Stimulated activated CD8-positive, alpha-beta memory T cell treated with anti-CD3 and anti-CD28 coated beads, Interleukin-12 subunit alpha, Interleukin-12 subunit beta, amount 100 ng/mL, for 24 hours (primary cell): ENCODE results near the gene JAGN1.
"Not testable (repeated sequence)": the region's sequence is repeated elsewhere in the genome, so short reads cannot be mapped to it uniquely, and the experiment has no call there.

Experiments
- DNase-seq: peaks from one replicate; pipeline ENCODE4 v3.0.0-alpha.2; 2020; ENCODE audit errors: extremely low read depth

JAGN1 gene

DNA sequence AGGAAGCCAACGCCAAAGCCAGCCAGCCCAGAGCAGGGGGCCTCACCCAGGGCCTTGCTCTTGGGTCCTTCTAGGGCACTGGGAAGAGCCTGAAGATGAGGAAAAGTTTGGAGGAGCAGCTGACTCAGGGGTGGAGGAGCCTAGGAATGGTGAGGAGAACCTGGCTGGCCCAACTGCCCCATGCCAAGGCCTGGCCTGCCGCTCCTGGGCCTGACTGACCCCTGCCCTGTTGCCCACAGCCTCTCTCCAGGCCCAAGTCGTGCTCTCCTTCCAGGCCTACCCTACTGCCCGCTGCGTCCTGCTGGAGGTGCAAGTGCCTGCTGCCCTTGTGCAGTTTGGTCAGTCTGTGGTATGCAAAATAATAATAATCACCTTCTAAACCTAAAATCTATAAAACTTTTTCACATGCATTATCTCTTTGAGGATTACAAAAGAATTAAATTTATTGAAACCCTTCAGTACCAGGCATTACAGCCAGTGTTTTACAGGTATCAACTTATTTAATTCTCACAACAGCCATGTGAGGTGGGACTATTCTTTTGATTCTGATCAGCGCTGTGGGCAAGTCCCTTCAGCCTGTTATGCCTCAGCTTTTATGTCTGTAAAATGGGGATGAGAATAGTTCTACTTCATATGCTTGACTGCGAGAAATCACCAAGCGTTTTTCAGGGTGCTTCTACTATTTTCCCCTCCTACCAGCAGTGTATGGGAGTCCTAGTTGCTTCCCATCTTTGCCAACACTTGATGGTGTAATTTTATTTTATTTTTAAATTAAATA lies 28.0 kb downstream of the JAGN1 start:
- DNase-seq, result no peak

DNA sequence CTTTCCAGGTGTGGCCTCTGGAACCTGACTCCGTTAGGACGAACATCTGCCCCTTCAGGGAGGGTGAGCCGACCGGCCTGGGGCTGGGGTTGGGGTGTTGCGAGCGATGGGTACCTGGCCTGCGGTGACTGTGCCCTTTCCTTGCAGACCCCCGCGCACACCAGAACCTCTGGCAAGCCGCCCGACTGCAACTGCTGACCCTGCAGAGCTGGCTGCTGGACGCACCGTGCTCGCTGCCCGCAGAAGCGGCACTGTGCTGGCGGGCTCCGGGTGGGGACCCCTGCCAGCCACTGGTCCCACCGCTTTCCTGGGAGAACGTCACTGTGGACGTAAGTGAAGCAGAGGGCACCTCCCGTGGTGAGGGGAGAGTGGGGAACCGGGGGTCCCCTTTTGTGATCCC lies 37.7 kb downstream of the JAGN1 start:
- no peak for DNase-seq

DNA sequence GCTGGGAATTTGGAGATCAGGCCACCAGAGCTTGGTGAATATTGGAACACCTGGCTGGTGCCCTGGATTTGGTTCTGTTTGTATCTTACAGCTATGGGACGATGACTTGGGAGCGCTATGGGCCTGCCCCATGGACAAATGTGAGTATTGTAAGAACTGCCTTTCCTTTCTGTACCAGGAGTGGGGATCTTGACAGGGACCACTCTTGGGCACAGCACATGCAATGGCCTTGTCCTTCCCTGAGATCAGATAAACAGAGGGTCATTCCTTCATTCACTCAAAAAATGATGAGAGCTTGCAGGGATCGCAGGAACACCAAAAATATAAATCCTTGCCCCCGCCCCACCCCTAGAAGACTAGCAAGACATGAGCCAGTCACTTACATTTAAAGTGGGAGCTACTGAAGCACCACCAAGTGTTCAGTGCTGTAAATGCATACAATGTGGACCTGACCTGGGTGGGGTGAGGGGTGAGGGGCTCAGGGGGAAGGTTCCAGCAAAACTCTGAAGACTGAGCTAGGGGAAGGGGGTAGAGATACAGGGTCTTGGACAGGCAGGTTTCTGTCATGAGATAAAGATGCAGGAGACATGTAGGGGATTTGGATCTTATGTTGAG lies 40.5 kb downstream of the JAGN1 start:
- DNase-seq, result no peak

DNA sequence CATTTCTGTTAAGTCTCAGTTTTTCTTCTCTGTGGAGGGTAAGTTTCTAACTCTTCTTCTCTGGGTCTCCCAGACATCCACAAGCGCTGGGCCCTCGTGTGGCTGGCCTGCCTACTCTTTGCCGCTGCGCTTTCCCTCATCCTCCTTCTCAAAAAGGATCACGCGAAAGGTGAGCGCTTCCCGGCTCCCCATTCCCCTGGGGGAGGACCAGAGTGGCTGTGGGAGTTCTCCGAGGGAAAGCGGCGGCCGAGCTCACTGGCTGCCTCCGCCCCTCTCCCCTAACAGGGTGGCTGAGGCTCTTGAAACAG lies 42.1 kb downstream of the JAGN1 start:
- DNase-seq, result no peak

GRCh38 chr3:9932843-9933560 lies 42.6 kb downstream of the JAGN1 start:
- DNase-seq, result peak; percentile 83

- DNase-seq, result peak; percentile 91
These were observed 43.3 kb downstream of the JAGN1 start, which contains the start of gene CRELD1 for GRCh38 chr3:9933561-9934234. TSS of gene CRELD1 (plus strand) at chr3:9933834. CDS start at chr3:9934439, 605 bp downstream.

DNA sequence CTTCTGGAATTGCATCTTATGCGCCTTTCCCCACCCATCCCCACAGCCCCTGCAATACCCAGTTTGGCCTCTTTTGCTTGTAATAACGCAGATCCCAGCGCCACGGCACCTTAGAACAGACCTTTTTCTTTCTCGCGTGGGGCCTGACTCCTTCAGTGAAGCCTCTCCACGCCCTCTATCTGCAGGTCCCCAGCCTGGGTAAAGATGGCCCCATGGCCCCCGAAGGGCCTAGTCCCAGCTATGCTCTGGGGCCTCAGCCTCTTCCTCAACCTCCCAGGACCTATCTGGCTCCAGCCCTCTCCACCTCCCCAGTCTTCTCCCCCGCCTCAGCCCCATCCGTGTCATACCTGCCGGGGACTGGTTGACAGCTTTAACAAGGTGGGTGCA lies 43.8 kb downstream of the JAGN1 start:
- no peak for DNase-seq

- no peak for DNase-seq
These were observed 44.6 kb downstream of the JAGN1 start for GRCh38 chr3:9934993-9935392.

- DNase-seq, result no peak
These were observed 45.6 kb downstream of the JAGN1 start for GRCh38 chr3:9935966-9936510.

DNA sequence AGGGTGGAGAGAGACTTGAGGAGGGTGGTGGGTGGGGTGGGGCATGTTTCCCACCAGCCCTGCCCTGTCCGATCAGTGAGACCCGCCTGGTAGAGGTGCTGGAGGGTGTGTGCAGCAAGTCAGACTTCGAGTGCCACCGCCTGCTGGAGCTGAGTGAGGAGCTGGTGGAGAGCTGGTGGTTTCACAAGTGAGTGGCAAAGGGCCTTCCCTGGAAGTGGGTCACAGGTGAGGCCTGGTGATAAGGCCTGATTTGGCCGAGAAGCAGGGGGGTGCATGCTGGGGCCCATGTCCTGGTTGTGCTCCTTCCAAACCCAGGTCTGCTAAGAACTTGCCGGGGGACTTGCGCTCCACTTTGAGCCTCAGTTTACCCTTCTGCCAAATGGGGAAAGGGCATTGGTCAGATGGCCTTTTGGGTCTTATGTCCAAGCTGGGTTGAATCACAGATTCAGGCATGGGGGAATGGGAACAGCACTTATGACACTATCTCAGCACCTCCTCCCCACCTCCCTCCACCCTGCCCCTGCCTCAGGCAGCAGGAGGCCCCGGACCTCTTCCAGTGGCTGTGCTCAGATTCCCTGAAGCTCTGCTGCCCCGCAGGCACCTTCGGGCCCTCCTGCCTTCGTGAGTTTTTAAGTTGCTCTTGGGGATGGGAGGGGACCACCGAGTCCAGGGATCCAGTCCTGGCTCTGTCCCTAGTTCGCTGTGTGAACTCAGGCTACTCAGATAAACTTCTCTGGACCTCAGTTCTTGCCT lies 47.3 kb downstream of the JAGN1 start:
- DNase-seq, result no peak

DNA sequence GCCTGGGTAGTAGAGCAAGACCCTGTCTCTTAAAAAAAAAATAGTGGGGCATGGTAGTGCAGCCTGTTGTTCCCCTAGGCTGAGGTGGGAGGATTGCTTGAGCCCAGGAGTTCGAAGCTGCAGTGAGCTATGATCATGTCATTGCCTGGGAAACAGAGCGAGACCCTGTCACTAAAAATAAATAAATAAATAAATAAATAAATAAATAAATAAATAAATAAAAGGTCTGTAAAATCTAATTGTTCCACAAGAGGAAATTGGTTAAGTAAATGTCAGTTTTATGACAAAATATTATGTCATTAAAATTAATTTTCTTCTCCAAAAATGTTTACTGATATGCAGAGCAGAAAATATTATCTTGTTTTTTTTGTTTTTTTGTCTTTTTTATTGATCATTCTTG lies 48.6 kb downstream of the JAGN1 start:
- no peak for DNase-seq

GRCh38 chr3:9939906-9940305 lies 49.5 kb downstream of the JAGN1 start:
- DNase-seq, result not testable (repeated sequence)

DNA sequence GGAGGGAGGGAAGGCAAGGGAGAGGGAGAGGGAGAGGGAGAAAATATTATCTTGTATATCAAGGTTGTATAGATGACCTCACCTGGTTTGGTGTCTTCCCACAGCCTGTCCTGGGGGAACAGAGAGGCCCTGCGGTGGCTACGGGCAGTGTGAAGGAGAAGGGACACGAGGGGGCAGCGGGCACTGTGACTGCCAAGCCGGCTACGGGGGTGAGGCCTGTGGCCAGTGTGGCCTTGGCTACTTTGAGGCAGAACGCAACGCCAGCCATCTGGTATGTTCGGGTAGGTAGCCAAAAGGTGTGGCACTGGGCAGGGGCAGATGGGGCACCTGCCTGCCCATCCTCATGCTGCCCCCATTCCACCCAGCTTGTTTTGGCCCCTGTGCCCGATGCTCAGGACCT lies 50.3 kb downstream of the JAGN1 start:
- no peak for DNase-seq

- no peak for DNase-seq
These were observed 51.8 kb downstream of the JAGN1 start for GRCh38 chr3:9942164-9942563.

DNA sequence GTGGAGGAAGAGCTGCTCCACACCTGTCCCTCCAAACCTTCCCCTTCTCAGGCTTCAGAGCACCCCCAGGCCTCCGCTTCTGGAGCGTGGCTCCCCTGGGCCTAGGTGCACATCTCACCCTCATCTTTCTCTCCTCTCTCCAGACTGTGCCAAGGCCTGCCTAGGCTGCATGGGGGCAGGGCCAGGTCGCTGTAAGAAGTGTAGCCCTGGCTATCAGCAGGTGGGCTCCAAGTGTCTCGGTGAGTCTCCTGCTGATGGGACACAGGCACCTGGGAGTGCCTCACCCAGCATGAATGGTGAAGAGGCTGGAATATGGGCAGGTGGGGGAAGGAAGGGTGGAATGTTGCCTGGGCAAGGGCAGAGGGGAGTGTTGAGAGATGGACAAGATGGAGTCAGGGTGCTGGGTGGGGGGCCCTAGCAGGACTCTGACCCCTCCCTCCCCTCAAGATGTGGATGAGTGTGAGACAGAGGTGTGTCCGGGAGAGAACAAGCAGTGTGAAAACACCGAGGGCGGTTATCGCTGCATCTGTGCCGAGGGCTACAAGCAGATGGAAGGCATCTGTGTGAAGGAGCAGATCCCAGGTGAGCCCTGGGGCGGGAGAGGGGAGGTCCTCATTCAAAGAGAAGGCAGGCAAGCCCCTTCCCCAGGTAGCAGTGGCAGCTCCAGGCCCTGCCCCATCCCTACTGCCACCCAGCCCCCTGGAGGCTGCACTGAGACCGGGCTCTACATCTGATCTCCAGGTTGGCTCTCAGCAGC lies 52.7 kb downstream of the JAGN1 start:
- DNase-seq, result no peak
